Activated T-cell treated with anti-CD3 and anti-CD28 coated beads for 48 hours (primary cell): ENCODE data around the gene PGM2.
"Not testable (repeated sequence)": the region's sequence is repeated elsewhere in the genome, so short reads cannot be mapped to it uniquely, and the experiment has no call there.

ENCODE experiments used
- DNase-seq: peaks from one replicate; pipeline ENCODE4 v3.0.0-alpha.2; 2020; ENCODE audit warnings: low read depth

PGM2 gene

GRCh38 chr4:37818752-37819151, 7.7 kb upstream of the PGM2 start:
- DNase-seq: no peak

GRCh38 chr4:37820458-37820857, 6.0 kb upstream of the PGM2 start:
- DNase-seq: not testable (repeated sequence)

GRCh38 chr4:37821953-37822605, 4.4 kb upstream of the PGM2 start:
- DNase-seq: no peak

- not testable (repeated sequence) for DNase-seq
These were observed 985 bp upstream of the PGM2 start for GRCh38 chr4:37825501-37825900.

GRCh38 chr4:37825968-37826294, 555 bp upstream of the PGM2 start:
- DNase-seq: no peak

GRCh38 chr4:37827030-37827685, 672 bp downstream of the PGM2 start:
- no peak for DNase-seq

GRCh38 chr4:37827802-37828321, 1.4 kb downstream of the PGM2 start:
- no peak for DNase-seq

- DNase-seq: no peak
These were observed 2.4 kb downstream of the PGM2 start for GRCh38 chr4:37828843-37829242.

- DNase-seq: no peak
These were observed 4.2 kb downstream of the PGM2 start for GRCh38 chr4:37830640-37831039.

GRCh38 chr4:37835031-37835430, 8.5 kb downstream of the PGM2 start:
- DNase-seq: no peak

GRCh38 chr4:37835806-37836205, 9.3 kb downstream of the PGM2 start:
- DNase-seq: no peak

- DNase-seq: no peak
These were observed 9.8 kb downstream of the PGM2 start for GRCh38 chr4:37836274-37836673.

- no peak for DNase-seq
These were observed 10.5 kb downstream of the PGM2 start for GRCh38 chr4:37836838-37837440.

- no peak for DNase-seq
These were observed 11.0 kb downstream of the PGM2 start for GRCh38 chr4:37837446-37837845.

GRCh38 chr4:37839426-37839825, 12.9 kb downstream of the PGM2 start:
- no peak for DNase-seq

- no peak for DNase-seq
These were observed 17.7 kb downstream of the PGM2 start for GRCh38 chr4:37844204-37844603.

GRCh38 chr4:37845201-37845600, 18.7 kb downstream of the PGM2 start:
- no peak for DNase-seq

GRCh38 chr4:37847311-37847884, 20.9 kb downstream of the PGM2 start:
- DNase-seq: no peak

- no peak for DNase-seq
These were observed 25.9 kb downstream of the PGM2 start for GRCh38 chr4:37852376-37852775.

GRCh38 chr4:37858112-37858511, 31.6 kb downstream of the PGM2 start:
- DNase-seq: no peak

- DNase-seq: no peak
These were observed 32.4 kb downstream of the PGM2 start for GRCh38 chr4:37858872-37859271.

GRCh38 chr4:37860266-37860665, 33.8 kb downstream of the PGM2 start:
- DNase-seq: no peak

GRCh38 chr4:37862961-37863360, 36.5 kb downstream of the PGM2 start:
- DNase-seq: no peak
